Activated naive CD4-positive, alpha-beta T cell treated with anti-CD3 and anti-CD28 coated beads, Interleukin-2, amount 50 U/mL, for 16 hours (primary cell): ENCODE measurements around the gene RUFY4.
A peak's percentile ranks its signal among the peaks of the same experiment; 100 is the strongest.
"Not testable (repeated sequence)": the region's sequence is repeated elsewhere in the genome, so short reads cannot be mapped to it uniquely, and the experiment has no call there.

Experiments
- DNase-seq: peaks from one replicate; pipeline ENCODE4 v3.0.0-alpha.2; 2020

Gene RUFY4

GRCh38 chr2:218031771-218032257 is 37.2 kb upstream of the RUFY4 start:
- DNase-seq = no peak

GRCh38 chr2:218032336-218033171 is 36.5 kb upstream of the RUFY4 start:
- DNase-seq = no peak

DNA sequence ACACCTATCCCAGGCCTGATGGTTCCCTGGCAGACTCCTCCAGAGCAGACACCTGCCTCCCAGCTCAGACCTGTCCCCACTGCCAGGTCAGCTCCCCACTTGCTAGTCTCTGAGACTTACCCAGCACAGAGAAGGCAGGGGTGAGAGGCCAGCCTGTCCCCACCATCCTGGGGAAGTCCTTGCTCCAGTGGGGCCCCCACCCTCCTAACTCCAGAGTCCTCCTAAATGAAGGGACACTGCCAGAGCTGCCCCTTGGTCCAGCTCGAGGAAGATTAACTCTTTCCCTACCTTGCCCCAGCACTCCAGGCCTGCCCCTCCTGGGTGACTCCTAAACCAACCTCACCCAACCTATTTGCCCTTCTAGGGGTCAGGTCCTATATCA is 35.9 kb upstream of the RUFY4 start:
- no peak for DNase-seq

DNA sequence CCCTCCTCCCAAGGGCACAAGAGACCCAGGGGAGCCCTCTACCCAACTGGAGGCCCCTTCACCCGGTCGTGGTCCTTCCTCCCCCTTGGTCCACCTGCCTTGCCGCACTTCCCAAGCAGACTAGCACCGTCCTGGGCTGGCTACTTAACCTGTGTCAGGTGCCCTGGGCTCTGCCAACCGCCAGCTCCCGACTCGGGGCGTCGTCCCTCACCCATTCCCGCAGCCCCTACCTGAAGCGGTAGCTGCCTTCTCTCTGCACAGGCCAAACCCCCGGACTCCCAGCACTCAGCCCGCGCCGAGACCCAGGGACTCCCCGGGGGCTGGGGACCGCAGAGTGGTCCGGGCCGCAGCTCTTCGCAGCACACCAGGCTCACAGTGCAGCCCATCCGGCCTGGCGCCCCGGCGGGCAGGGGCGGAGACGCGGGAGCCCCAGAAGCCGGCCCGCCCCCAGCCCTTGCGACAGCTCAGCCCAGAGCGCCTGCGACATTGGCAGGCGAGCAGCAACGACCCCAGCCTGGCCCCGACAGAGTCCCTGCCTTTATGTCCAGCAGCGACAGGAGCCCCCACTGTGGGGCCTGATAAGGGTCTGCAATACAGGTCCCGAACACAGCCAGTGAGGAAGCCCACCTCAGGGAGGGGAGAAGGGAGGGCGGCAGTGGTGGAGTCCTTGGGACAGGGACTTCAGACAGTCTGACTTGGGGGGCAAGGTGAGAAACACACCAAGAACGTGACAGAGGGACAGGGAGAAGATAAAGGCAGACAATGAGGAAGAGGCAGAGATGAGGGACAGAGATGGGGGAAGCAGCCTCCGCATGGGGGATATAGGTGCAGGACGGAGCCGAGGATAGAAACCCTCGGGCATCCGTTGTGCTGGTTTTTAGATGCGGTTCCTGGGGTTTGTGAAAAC is 35.2 kb upstream of the RUFY4 start:
- no peak for DNase-seq

DNA sequence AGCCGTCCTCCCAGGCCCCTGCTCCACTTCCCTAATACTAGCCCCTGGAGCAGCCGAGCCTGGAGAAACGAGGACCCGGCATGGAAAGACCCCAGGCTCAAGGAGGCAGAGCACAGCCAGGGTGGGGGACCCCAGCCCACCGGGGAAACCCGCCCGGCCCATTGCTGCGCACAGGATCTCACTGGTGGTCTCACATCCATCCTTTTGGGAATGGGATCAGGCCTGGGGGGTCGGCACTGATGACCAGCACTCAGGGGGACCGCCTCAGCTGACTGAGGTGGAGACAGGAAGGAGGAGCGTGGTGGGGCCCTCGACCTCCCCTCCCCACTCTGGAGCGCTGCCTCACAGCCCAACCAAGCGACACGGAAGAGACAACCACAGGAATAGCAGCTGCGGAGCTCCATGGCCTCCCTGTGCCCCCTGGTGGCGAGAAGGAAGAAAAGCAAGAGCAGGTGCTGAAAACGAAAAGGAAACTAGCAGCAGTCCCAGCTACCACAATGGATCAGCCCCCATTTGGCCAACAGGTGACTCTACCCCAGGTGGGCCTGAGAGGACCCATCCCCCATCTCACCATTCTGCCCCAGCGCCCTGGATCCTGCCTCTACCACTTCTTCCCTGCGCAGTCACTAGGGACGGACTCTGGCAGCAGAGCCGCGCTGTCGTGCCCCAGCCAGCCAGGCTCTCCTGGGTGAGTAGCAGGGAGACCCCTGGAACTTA is 34.4 kb upstream of the RUFY4 start:
- DNase-seq = peak; percentile 63

DNA sequence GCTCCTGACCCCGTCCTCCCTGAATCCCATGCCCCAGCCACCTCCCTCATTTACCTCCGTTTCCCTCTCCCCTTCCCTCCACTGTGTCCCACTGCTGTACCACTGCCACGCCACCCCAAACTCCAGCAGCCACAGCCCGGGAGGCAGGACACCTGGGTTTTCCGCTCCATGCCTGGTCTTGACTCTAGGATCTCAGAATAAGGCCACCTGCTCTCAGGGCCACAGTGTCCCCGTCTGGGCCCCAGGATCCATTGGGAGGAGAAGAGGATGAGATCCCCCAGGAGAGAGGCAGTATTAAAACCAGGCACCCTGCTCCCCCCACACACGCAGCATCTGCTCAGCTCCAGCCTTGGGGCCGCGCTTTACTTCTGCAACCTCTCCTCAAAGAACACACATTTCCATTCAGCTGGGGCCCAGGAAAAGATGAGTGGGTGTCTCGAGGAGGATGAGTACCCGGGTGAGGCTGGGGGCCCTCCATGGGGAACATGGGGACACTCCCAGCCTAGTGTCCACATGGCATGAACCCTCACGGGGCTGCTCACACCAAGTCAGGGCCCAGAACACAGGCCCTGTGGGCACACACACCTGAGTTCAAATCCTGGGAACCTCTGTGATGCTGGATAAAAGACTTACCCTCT is 33.5 kb upstream of the RUFY4 start:
- DNase-seq = no peak

DNA sequence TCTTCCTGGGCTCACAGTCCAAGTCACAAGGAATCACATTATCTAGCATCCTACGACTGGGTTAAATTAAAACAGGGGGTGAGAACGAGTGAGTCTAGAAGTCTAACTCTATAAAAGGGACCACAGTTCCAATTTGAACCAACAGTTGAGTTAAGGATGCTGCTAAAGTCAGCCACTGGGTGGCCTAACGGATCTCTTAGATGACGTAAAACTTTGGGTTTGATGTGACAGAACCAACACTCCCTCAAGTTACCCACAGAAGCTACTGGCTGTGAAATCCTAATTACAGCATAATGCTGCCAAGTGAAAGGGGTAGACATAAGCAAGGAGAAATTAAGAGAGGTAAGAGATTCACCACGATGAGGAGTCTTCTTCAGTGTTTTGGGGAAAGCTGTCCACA is 32.7 kb upstream of the RUFY4 start:
- DNase-seq = no peak

DNA sequence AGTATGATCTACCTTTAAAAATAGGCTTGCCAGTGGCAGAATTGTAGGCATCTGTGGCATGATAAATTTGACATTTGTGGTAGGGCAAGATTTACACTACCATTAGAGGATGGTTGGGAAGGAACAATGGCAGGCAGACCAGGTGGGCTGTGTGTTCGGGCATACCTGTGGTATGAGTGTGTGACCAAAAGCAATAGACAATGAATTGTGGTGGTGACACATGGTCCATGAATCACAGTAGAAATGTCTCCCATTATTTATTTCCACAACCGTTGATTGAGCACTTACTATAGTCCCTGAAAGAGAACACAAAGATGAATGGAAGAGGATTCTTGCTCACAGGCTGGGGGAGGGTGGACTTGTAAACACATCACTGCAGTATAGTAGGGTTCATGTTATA is 29.9 kb upstream of the RUFY4 start:
- DNase-seq = no peak

- DNase-seq = no peak
Observed at GRCh38 chr2:218040883-218041282, 28.2 kb upstream of the RUFY4 start.

DNA sequence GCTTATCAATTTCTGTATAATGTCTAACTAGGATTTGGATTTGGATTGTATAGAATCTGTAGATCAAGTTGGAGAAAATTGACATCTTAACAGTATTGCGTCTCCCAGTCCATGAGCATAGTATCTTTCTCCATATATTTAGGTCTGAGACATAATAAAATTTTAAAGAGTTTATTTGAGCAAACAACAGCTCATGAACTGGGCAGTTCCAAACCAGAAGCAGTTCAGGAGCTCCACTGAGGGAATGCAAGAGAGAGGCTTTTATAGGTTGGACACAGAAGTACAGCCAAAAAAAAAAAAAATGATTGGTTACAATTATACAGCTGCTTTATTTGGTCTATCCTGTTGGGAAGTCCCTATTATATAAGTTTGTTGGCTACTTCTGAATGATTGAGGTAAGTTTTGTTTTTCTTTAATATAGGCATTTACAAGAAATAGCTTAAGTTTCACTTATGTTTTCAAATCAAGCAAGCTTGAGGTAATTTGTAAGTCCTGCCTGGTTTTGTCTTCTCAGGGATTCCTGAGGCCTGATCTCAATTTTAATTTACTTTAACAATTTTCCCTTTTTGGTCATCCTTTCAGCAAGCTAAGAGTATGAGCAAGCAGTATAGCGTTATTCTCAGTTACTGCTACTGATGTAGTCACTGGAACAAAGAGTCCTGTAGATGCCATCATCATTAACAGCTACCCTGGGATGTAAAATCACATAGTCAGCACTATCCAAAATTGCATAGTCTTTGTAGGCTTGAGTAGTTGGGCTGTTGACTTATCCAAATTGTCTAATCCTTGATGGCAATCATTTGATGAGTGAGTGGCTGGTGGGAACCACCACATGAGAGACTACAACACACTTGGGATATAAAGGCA is 27.5 kb upstream of the RUFY4 start:
- DNase-seq = no peak

DNA sequence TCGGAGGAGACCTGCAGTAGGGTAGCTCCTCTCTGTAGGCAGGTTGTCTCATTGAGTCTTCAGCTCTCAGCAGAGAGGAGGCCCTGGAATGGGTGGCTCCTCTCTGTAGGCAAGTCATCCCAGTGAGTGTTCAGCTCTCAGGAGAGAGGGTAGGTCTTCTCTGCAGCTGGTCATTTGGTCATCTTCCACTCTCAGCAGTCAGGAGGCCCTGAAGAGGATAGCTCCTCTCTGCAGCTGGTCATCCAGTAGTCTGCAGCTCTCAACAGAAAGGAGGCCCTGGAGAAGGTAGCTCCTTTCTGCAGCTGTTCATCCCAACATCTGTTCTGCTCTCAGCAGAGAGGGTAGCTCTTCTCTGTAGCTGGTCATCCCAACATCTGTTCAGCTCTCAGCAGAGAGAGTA is 26.0 kb upstream of the RUFY4 start:
- DNase-seq = no peak

DNA sequence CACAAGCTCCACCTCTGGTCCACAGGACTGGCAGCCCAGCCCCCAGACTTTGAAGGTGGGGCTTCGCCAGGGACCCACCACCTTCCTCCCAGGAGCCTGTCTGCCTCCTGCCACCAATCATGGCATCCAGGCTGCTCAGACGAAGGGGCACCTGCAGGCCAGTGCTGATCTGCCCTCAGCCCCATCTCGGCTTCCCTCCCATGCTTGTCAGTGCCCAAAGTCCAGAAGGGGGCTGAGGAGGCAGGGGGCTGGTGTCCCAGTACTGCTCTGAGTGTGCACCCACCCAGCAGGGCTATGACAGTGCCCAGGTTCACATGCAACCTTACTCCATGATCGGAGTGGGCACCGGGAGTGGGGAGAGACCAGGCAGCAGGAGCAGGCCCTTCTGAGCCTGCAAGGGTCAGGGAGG is 25.3 kb upstream of the RUFY4 start:
- DNase-seq = no peak

DNA sequence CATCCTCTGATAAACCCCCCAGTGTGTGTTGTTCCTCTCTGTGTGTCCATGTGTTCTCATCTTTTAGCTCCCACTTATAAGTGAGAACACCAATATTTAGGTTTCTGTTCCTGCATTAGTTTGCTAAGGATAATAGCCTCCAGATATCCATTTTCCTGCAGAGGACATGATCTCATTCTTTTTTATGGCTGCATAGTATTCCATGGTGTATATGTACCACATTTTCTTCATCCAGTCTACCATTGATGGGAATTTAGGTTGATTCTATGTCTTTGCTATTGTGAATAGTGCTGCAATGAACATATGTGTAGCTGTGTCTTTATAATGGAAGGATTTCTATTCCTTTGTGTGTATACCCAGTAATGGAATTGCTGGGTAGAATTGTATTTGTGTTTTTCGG is 24.5 kb upstream of the RUFY4 start:
- DNase-seq = not testable (repeated sequence)

- no peak for DNase-seq
Observed at GRCh38 chr2:218046238-218046637, 22.8 kb upstream of the RUFY4 start.

GRCh38 chr2:218047536-218048225 is 21.4 kb upstream of the RUFY4 start:
- DNase-seq = no peak

- no peak for DNase-seq
Observed at GRCh38 chr2:218051903-218052302, 17.1 kb upstream of the RUFY4 start.

DNA sequence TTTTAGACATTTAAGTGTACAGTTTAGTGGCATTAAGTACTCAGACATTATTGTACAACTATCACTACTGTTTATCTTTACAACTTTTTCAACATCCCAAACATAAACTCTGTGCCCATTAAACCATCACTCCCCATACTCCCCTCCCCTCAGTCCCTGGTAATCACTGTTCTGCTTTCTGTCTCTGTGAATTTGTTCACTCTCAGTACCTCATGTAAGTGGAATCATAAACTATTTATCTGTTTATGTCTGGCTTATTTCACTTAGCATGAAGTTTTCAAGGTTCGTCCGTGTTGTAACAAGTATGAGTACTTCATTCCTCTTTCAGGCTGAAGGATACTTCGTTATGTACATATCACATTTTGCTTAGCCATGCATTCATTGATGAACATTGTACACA is 9.8 kb upstream of the RUFY4 start:
- no peak for DNase-seq

DNA sequence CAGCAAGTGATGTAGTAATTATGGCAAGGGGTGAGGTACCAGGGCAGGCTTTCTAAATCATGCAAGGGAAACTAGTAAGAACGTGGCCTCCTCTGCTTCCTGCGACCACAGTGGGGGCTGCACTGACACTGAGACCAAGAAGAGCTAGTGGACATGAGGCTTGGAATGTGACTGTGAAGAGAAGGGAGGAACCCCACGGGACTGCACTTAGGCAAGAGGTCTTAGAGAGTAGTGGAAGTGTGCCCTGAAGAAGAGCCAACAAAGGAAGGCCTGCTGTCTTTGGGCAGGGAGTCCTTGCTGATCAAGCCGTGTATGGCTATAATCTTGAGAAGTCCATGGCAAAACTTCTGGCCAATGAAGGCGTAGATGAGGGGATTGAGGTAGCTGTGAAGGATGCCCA is 8.9 kb upstream of the RUFY4 start:
- DNase-seq = no peak

DNA sequence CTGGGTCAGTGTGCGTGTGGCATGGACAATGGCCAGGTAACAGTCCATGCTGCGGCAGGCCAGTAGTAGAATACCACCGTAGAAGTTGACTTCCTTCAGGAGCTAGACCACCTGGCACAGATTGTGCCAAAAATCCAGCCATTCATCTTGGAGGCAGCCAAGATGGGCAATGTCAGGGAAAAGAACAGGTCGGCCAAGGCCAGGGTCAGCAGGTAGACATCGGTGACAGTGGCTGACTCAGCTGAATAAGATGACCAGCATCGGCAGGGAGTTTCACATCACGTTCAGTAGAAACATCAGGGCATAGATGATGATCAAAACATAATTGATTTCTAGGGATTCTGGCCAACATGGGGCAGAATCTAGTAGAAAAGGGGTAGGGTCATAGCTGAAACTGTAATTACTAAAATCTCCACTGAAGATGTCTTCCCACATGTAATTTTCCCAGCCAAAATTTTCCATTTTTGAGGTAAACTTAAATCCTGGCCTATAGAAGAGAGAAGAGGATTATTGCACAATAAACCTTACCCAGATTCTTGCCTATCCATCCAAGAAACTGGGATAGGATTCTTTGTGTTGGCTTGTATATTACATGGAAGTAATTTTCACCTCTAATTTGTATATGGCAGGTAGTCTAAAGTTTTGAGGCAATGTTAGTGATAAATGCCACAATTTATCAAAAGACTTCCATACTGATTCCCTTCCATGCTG is 7.9 kb upstream of the RUFY4 start:
- DNase-seq = no peak

DNA sequence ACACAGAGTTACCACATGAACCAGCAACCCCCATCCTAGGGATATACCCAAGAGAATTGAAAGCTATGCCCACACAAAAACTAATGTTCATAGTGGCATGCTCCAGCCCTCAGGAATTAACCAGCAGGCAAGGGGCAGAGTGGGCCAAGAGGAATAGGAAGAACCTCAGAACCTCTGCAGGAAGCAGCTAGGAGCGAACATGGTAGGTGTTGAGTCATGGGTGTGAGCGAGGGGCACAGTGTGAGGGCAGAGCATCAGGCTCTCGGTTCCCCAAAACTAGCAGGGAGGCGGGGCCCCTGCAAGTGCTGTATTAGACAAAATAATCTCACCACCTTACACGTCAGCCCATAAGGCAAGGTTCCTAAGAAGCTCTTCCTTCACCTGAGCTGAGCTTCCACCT is 5.6 kb upstream of the RUFY4 start:
- DNase-seq = no peak
